ENCODE data around the gene CPT1A.

DNA sequence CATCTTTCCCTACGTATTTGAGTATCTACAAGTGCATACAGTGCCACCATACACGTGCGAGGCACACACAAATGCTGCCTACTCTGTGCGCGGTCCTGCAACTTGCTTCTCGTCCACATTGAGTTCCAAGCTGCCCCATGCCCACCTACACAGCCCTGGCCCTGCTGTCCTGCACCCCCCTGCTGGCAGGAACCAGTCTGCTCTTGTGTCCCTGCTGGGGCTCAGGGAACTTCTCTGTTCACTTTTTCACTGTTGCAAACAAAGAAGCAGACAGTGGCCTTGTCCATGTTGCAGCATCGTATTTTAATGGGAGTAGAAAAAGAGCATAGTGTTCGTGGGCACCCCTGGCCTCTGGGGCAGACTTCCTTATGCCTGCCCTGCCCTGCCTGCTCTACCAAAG, 14.0 kb downstream of the CPT1A start:
- TF ChIP-seq POLR2A (IDR thresholded peaks at IDR 0.05; ENCODE audit: low read depth, low read length): no peak
- no peak for TF ChIP-seq TAF1 (IDR thresholded peaks at IDR 0.05; ENCODE audit: borderline replicate concordance, low read depth, low read length)
- no peak for TF ChIP-seq POLR2AphosphoS5 (IDR thresholded peaks at IDR 0.05; ENCODE audit: low read depth, low read length)
